Caco-2 (cell line): ENCODE measurements around the gene FOXQ1. TPM values are rescaled to one million over a fixed set of nuclear protein-coding genes. Genes with fewer than 3 reads are reported as not detected.

ENCODE experiments used
- BruUV-seq: library from RNA; stranded (reverse); fragments of 400-500 nt; replicated peaks from 2 replicates; lab custom pipeline; 2021; lab: Mats Ljungman, UMichigan
- CTCF ChIA-PET: fragments of 300-600 bp; sonication (Branson Sonifier 250); formaldehyde crosslinking; loops from one replicate; lab custom pipeline; 2022; ENCODE audit warnings: antibody characterized with exemption; lab: Charles Lee
- POLR2A ChIA-PET: fragments of 300-600 bp; sonication (Branson Sonifier 250); formaldehyde crosslinking; loops from one replicate; lab custom pipeline; 2022; ENCODE audit warnings: antibody characterized with exemption; lab: Charles Lee
- DNase-seq, 2 experiments: peaks; one replicate each; pipeline versions ENCODE4 v3.0.0 to v3.0.0-alpha.2; 2020 to 2022
- H3K27me3 ChIP-seq: replicated peaks from 2 replicates; pipeline ENCODE4 v1.6.0; 2011; ENCODE audit warnings: low read length; ENCODE audit not compliant: control insufficient read depth, insufficient read depth
- H3K36me3 ChIP-seq: 2 replicates; pipeline ENCODE4 v1.5.1; 2011; ENCODE audit warnings: low read length; ENCODE audit not compliant: control insufficient read depth, insufficient read depth
- H3K4me1 ChIP-seq: fragments of 250-450 bp; sonication (Bioruptor Pico); 2 replicates; pipeline ENCODE4 v1.5.1; 2020; ENCODE audit warnings: mild to moderate bottlenecking
- H3K4me3 ChIP-seq: 2 replicates; pipeline ENCODE4 v1.5.1; 2011; ENCODE audit warnings: low read depth, mild to moderate bottlenecking, control low read depth, low read length
- H3K9me3 ChIP-seq: fragments of 250-450 bp; sonication (Bioruptor Pico); 2 replicates; pipeline ENCODE4 v1.5.1; 2020; ENCODE audit warnings: mild to moderate bottlenecking, moderate library complexity
- H3K27ac Mint-ChIP-seq: one replicate; pipeline ENCODE4 v1.8.0; 2022; ENCODE audit warnings: mixed read lengths; ENCODE audit not compliant: unreplicated experiment
- H3K27me3 Mint-ChIP-seq: one replicate; pipeline ENCODE4 v1.8.0; 2022; ENCODE audit warnings: mixed read lengths; ENCODE audit not compliant: insufficient read depth, unreplicated experiment
- H3K36me3 Mint-ChIP-seq: one replicate; pipeline ENCODE4 v1.8.0; 2022; ENCODE audit warnings: mild to moderate bottlenecking, mixed read lengths; ENCODE audit not compliant: insufficient read depth, unreplicated experiment
- H3K4me1 Mint-ChIP-seq: one replicate; pipeline ENCODE4 v1.8.0; 2022; ENCODE audit warnings: low read depth, mixed read lengths; ENCODE audit not compliant: unreplicated experiment
- H3K4me3 Mint-ChIP-seq: one replicate; pipeline ENCODE4 v1.8.0; 2022; ENCODE audit warnings: mild to moderate bottlenecking, moderate library complexity, mixed read lengths; ENCODE audit not compliant: unreplicated experiment
- H3K9me3 Mint-ChIP-seq: one replicate; pipeline ENCODE4 v1.8.0; 2022; ENCODE audit warnings: mixed read lengths; ENCODE audit not compliant: unreplicated experiment
- intact Hi-C: fragments of 100-400 bp; cut with micrococcal nuclease; formaldehyde crosslinking; loops from one replicate; pipeline ENCODE4 v1.10.0; 2022; ENCODE audit not compliant: unreplicated experiment
- total RNA-seq: library from RNA; stranded (reverse); gene quantifications from 2 replicates; pipeline ENCODE4 v1.2.3, GENCODE V29; 2022
- TF ChIP-seq, protein P1 (sequence below), 2 experiments: fragments of 200-600 bp in 1 of 2; IDR thresholded peaks; 1 replicate in 1 of 2; 2 replicates in 1 of 2; pipeline versions ENCODE4 v1.5.1 to v1.8.0; 2011 to 2022; ENCODE audit warnings: antibody characterized with exemption in 1 of 2, control low read depth in 1 of 2, inconsistent platforms in 1 of 2, low read depth in 1 of 2, low read length in 1 of 2, mild to moderate bottlenecking in 1 of 2, moderate library complexity in 1 of 2; ENCODE audit not compliant: insufficient read depth in 1 of 2, severe bottlenecking in 1 of 2, unreplicated experiment in 1 of 2

Gene FOXQ1
- total RNA-seq, 1 experiment from 2014 or later = 191 TPM

- no peaks in the 10 kb centered on the region for H3K27me3 ChIP-seq
- peaks cover 40% of the 10 kb centered on the region for H3K4me1 Mint-ChIP-seq
- BruUV-seq = no TSS peak
- TF ChIP-seq, protein P1, sequence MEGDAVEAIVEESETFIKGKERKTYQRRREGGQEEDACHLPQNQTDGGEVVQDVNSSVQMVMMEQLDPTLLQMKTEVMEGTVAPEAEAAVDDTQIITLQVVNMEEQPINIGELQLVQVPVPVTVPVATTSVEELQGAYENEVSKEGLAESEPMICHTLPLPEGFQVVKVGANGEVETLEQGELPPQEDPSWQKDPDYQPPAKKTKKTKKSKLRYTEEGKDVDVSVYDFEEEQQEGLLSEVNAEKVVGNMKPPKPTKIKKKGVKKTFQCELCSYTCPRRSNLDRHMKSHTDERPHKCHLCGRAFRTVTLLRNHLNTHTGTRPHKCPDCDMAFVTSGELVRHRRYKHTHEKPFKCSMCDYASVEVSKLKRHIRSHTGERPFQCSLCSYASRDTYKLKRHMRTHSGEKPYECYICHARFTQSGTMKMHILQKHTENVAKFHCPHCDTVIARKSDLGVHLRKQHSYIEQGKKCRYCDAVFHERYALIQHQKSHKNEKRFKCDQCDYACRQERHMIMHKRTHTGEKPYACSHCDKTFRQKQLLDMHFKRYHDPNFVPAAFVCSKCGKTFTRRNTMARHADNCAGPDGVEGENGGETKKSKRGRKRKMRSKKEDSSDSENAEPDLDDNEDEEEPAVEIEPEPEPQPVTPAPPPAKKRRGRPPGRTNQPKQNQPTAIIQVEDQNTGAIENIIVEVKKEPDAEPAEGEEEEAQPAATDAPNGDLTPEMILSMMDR (IDR thresholded peaks at IDR 0.05; ENCODE audit: insufficient read depth in 1 of 2, low read depth in 1 of 2, low read length in 1 of 2, severe bottlenecking in 1 of 2, unreplicated experiment in 1 of 2) = no peak
- intact Hi-C loops = loop anchor here (1.0 to 10.0 kb wide), 2 partner anchors 210 to 350 kb away; no protein-coding TSS in a partner anchor
- no peaks in the 10 kb centered on the region for H3K36me3 ChIP-seq
- H3K27ac Mint-ChIP-seq = peak overlapping the region; percentile 100
- H3K4me3 Mint-ChIP-seq = no peak overlapping the region
- H3K9me3 Mint-ChIP-seq = no peaks in the 10 kb centered on the region
- POLR2A ChIA-PET = interaction anchor here (2.2 to 2.8 kb wide), 2 partner anchors 36 to 47 kb away, joined by 10 to 14 read pairs; partner anchors contain the start of gene FOXQ1
- no peak overlapping the region for H3K4me3 ChIP-seq
- CTCF ChIA-PET = interaction anchor here (1.9 kb wide), 1 partner anchor 47 kb away, joined by 15 read pairs; the partner anchor contains the start of gene FOXQ1
- H3K4me1 ChIP-seq = peaks cover 83% of the 10 kb centered on the region
- peaks cover 29% of the 10 kb centered on the region for H3K36me3 Mint-ChIP-seq
- DNase-seq = peak in 1 of 2 experiments; percentile 19
- no peaks in the 10 kb centered on the region for H3K9me3 ChIP-seq
- no peaks in the 10 kb centered on the region for H3K27me3 Mint-ChIP-seq
These were observed 47.1 kb upstream of the FOXQ1 start for GRCh38 chr6:1264619-1265445.

DNA sequence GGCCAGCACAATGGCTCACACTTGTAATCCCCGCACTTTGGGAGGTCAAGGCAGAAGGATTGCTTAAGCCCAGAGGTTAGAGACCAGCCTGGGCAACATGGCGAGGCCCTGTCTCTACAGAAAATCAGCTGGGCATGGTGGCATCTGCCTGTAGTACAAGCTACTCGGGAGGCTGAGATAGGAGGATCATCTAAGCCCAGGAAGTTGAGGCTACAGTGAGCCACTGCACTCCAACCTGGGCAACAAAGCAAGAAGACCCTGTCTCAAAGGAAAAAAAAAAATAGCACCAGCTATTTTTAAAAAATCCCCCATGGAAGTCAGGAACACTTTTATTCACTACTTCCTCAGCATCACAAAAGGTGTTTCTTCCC, 45.2 kb upstream of the FOXQ1 start:
- Mint-ChIP-seq H3K9me3 (peaks cover 5% of the 10 kb centered on the region), H3K36me3 (peaks cover 29% of the 10 kb centered on the region), H3K27me3 (no peaks in the 10 kb centered on the region), H3K27ac (peak overlapping the region; percentile 91), H3K4me3 (no peak overlapping the region), H3K4me1 (peaks cover 46% of the 10 kb centered on the region)
- Histone ChIP-seq H3K36me3 (no peaks in the 10 kb centered on the region), H3K4me3 (no peak overlapping the region), H3K9me3 (peaks cover 6% of the 10 kb centered on the region), H3K4me1 (peaks cover 79% of the 10 kb centered on the region), H3K27me3 (no peaks in the 10 kb centered on the region)
- TF ChIP-seq, protein P1 (IDR thresholded peaks at IDR 0.05; ENCODE audit: insufficient read depth in 1 of 2, low read depth in 1 of 2, low read length in 1 of 2, severe bottlenecking in 1 of 2, unreplicated experiment in 1 of 2) = no peak
- intact Hi-C loops = loop anchor here (10.0 kb wide), 1 partner anchor 352 kb away; no protein-coding TSS in a partner anchor
- BruUV-seq = no TSS peak
- DNase-seq = no peak
- CTCF ChIA-PET = no interaction called here
- POLR2A ChIA-PET = interaction anchor here (2.9 kb wide), 1 partner anchor 45 kb away, joined by 49 read pairs; the partner anchor contains the start of gene FOXQ1

DNA sequence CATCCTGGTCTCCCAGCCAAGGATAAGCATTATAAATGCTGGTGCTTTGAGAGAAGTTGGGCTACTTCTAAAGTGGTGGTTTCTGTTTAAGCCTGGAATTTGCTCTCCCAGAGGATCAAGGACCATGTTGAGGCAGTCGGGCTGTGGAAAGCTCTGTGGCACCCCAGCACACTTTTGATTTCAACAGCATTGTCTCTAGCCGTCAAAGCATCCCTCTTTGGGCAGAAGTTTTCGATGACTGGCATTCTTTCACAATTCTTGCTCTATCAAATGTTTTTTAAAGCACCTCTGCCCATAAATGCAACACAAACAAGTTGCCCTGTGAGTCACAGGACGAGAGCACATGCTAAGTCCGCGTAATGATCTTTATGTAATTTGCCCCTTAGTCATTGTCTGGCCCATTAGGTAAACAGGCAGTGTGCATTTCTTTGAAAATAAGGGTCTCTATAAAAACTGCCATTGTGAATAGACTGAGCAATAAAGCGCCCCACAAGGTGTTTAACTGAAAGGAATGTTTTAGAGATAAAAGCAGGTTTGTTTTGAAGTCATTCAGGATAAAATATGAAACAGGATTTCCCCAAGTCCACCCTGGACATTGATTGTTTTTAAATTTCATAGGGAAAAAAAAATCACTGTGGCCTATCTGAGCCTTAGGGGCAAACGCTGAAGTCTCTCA, 44.7 kb upstream of the FOXQ1 start:
- peaks cover 10% of the 10 kb centered on the region for H3K9me3 Mint-ChIP-seq
- no peaks in the 10 kb centered on the region for H3K27me3 Mint-ChIP-seq
- peaks cover 74% of the 10 kb centered on the region for H3K4me1 ChIP-seq
- peaks cover 49% of the 10 kb centered on the region for H3K4me1 Mint-ChIP-seq
- no peak overlapping the region for H3K4me3 ChIP-seq
- H3K36me3 Mint-ChIP-seq = peaks cover 30% of the 10 kb centered on the region
- peaks cover 11% of the 10 kb centered on the region for H3K9me3 ChIP-seq
- no peaks in the 10 kb centered on the region for H3K27me3 ChIP-seq
- TF ChIP-seq, protein P1 (IDR thresholded peaks at IDR 0.05; ENCODE audit: insufficient read depth in 1 of 2, low read depth in 1 of 2, low read length in 1 of 2, severe bottlenecking in 1 of 2, unreplicated experiment in 1 of 2) = no peak
- no TSS peak for BruUV-seq
- DNase-seq = peak; percentile 44 to 49
- no peak overlapping the region for H3K4me3 Mint-ChIP-seq
- POLR2A ChIA-PET = interaction anchor here (1.9 to 2.9 kb wide), 2 partner anchors 39 to 44 kb away, joined by 13 to 49 read pairs; partner anchors contain the start of gene FOXQ1
- intact Hi-C loops = loop anchor here (10.0 kb wide), 1 partner anchor 352 kb away; no protein-coding TSS in a partner anchor
- CTCF ChIA-PET = no interaction called here
- H3K36me3 ChIP-seq = no peaks in the 10 kb centered on the region
- peak overlapping the region; percentile 91 for H3K27ac Mint-ChIP-seq
